Stimulated activated CD4-positive, alpha-beta T cell treated with anti-CD3 and anti-CD28 coated beads, Interleukin-12 subunit alpha, Interleukin-12 subunit beta, amount 100 ng/mL, for 48 hours (primary cell): ENCODE measurements around the gene OSM.

Source experiments
- DNase-seq, 3 donors: peaks; one replicate each; pipeline ENCODE4 v3.0.0-alpha.2; 2020; ENCODE audit warnings: low read depth in 2 of 3, low spot score in 1 of 3

Gene OSM

DNA sequence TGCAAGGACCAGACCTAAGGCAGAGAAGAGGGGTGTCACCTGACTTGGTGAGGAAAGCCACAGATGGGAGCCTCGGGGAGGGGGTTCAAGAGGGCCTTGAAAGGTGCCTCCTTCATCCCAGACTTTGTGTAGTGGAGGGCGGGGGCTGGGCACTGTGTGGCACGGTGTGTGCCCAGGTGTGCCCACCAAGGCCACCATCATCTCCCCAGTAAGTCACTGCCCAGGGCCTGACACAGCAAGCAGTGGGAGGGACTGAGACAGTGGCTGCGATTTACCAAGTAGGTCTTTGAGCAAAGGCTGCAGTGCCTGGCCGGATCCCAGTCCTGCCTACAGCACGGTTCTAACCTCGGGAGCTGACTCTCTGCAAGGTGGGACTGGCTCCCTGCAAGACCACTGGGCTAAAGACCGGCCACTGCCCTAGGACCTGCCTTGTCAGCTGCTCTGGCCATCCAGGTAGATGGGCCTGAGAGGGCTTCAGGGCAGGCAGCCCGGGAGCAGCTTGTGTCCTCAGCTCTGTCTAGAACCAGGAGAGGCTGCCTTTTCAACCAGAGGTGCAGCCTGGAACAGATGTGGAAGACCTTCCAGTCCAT is 1.4 kb downstream of the OSM start:
- no peak for DNase-seq

GRCh38 chr22:30263883-30264282 is 2.8 kb downstream of the OSM start:
- no peak for DNase-seq

DNA sequence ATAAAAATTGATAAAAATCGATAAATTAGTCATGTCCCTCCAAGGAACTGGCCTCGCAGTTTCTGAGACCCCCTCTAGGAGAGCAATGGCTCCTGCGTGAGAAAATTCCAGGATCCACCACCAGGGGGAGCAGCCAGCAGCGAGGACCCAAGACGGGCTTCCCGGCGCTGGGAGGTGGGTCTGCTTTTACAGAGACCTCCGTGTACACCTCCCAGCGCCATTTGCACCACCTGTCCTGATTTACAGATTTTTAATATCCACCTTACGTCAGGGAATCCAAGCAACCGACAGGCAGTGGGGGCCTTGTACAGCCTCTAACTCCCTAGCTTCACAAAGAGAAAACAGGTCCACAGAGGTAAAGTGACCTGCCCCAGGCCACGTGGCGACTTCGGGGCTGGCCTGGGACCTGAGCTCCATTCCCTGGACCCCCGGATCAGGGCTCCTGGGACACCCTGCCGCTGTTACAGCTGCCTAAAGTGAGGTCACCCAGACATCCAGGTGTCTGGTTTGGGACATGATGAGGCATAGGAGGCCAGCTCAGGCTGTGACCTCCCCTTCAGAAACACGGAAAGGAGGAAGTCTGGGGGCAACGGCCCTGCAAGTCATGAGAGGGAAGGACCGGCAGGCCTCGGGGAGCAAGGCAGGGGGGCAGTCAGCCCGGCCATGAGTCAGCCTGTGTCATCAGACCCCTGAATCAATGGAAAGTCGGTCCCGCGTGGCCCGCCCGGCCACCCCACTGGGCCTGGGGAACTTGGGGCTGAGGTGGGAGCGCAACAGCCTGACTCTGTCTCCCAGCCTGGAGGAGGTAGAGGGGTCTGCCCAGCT is 3.5 kb downstream of the OSM start:
- DNase-seq: peak; percentile 67 to 91 (median 79)

- DNase-seq: no peak
Measured at GRCh38 chr22:30262112-30262511, 4.5 kb downstream of the OSM start.

- DNase-seq: no peak
Measured at GRCh38 chr22:30261134-30261533, 5.5 kb downstream of the OSM start.

DNA sequence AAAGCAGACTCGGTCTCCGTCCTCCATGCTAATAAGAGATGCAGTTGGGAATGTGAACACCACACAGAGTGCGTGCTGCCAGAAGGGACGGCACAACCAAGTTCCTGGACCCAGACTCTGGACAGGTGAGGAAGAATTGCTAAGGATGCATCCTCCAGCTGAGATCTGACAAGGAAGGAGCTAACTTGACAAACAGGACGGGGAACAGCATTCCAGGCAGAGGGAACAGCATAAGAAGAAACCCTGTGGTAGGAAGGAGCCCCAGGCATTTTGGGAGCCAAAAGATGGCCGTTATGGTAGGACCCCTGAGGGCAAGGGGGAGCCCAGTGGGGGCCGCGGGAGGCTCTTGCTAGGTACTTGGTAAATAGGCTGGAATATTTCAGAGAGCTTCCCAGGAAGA is 6.0 kb downstream of the OSM start:
- DNase-seq: no peak

- DNase-seq: no peak
Measured at GRCh38 chr22:30260276-30260675, 6.4 kb downstream of the OSM start.

DNA sequence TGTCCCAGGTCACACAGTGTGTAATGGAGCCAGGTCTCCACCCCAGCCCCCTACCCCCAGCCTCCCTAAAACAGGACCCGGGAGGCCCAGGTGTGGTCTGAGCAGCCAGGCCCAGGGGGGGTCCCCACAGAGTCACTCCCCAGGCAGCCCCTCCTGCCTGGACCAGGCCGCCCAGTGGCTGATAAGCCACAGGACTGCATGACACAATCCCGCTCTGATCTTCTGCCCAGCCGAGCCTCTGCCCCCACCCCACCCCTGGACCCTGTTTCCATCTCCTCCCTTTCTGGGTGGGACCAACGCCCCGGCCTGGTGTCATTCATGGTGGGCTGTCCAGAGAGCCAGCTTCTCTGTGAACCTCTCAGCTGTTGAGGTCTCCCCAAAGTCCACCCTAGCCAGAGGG is 12.3 kb downstream of the OSM start:
- DNase-seq: no peak

DNA sequence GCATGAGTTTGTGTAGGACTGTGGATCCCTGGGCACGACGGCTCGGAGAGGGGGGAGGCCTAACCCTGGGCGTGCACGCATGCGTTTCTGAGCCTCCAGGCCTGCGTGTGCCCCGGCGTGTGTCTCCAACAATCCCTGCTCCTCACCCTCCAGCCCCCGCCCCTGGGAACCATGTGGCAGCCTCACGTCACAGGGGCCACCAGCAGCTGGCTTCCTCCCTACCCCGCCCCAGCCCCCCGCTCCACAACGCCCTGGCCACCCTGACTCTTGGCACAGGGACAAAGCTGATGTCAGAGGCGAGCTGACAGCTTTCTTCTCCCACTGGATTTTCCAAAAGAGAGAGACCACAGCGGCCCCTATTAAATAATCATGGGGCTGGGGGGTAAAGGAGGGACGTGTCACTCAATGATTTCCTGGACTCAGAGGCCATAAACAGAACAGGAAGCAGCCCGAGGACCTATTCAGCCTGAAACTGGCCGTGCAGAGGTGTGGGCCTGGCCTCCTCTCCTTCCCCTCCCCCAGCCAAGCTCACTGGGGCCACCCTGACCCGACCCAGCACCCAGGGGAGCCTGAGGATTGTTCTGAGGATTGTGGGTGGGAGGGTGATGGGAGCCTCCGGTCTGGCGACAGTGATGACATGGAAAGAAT is 13.3 kb downstream of the OSM start:
- DNase-seq: no peak

GRCh38 chr22:30252411-30253204 is 14.0 kb downstream of the OSM start:
- no peak for DNase-seq

- DNase-seq: no peak
Measured at GRCh38 chr22:30251711-30252110, 14.9 kb downstream of the OSM start.

GRCh38 chr22:30250661-30251267 is 15.9 kb downstream of the OSM start:
- no peak for DNase-seq

- no peak for DNase-seq
Measured at GRCh38 chr22:30250039-30250565, 16.5 kb downstream of the OSM start.

- no peak for DNase-seq
Measured at GRCh38 chr22:30249049-30250038, 17.3 kb downstream of the OSM start.

- no peak for DNase-seq
Measured at GRCh38 chr22:30248484-30248883, 18.2 kb downstream of the OSM start.

GRCh38 chr22:30247974-30248373 is 18.7 kb downstream of the OSM start:
- no peak for DNase-seq

GRCh38 chr22:30247561-30247960 is 19.1 kb downstream of the OSM start:
- no peak for DNase-seq

GRCh38 chr22:30246814-30247376 is 19.8 kb downstream of the OSM start:
- no peak for DNase-seq
